Progenitor cell of endocrine pancreas (in vitro differentiated cells): ENCODE measurements around the gene ELAVL2. TPM values are rescaled to one million over a fixed set of nuclear protein-coding genes. Genes with fewer than 3 reads are reported as not detected.
"Not testable (repeated sequence)": the region's sequence is repeated elsewhere in the genome, so short reads cannot be mapped to it uniquely, and the experiment has no call there.

Experiments used
- DNase-seq: peaks from one replicate; pipeline ENCODE4 v3.0.0; 2021; ENCODE audit warnings: low spot score; ENCODE audit not compliant: unreplicated experiment
- H3K27ac Mint-ChIP-seq: 2 replicates; pipeline ENCODE4 v1.8.0; 2021; ENCODE audit warnings: mild to moderate bottlenecking, moderate library complexity, mixed read lengths
- H3K27me3 Mint-ChIP-seq: 2 replicates; pipeline ENCODE4 v1.8.0; 2021; ENCODE audit warnings: mixed read lengths
- H3K36me3 Mint-ChIP-seq: 2 replicates; pipeline ENCODE4 v1.8.0; 2022; ENCODE audit warnings: mixed read lengths; ENCODE audit not compliant: insufficient read depth
- H3K4me1 Mint-ChIP-seq: 2 replicates; pipeline ENCODE4 v1.8.0; 2021; ENCODE audit warnings: low read depth, mixed read lengths
- H3K4me3 Mint-ChIP-seq: 2 replicates; pipeline ENCODE4 v1.8.0; 2021; ENCODE audit warnings: low read depth, mild to moderate bottlenecking, moderate library complexity, mixed read lengths
- H3K9me3 Mint-ChIP-seq: 2 replicates; pipeline ENCODE4 v1.8.0; 2021; ENCODE audit warnings: low read depth, mixed read lengths
- CTCF ChIP-seq: fragments of 200-600 bp; sonication (generic); IDR thresholded peaks from one replicate; pipeline ENCODE4 v1.5.0; 2021; ENCODE audit warnings: antibody characterized with exemption, mild to moderate bottlenecking; ENCODE audit not compliant: unreplicated experiment
- total RNA-seq: library from RNA; stranded (reverse); gene quantifications from 2 replicates; pipeline ENCODE4 v1.2.1, GENCODE V29; 2021

The ELAVL2 gene
- total RNA-seq, 1 donor from 2014 or later: 1.7 TPM

DNA sequence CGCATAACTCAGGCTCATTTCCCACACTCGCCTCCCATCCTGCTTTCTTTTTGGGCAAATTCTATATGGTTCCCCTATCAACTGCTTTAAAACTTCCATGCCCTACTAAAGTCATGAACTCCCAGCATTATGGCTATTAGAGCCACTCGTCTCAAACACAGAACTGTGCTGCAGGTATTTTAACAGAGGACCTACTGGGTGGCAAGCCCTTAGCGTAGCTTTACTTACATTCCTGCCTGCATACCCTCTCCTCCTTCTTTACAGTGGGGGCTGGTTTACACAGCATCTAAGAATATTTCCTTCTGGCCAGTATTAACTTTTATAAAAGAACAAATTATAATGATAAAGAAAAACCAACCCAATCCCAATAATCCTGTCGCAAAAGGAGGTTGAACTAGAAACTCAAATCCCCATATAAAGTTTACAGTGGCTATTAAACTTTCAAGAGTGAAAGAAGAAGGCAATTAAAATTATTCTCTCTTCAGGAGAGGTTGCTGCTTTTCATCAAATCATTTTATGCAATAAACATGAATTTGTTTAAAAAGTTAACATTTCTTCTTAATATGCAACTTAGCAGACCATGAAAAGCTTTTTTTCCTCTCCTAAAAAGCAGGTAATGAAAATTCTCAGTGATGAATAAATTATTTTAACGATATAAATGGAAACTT is 100.6 kb downstream of the ELAVL2 start:
- no peak for TF ChIP-seq CTCF
- no peaks in the 10 kb centered on the region for H3K36me3 Mint-ChIP-seq
- H3K4me3 Mint-ChIP-seq: no peak overlapping the region
- no peaks in the 10 kb centered on the region for H3K4me1 Mint-ChIP-seq
- H3K27me3 Mint-ChIP-seq: no peaks in the 10 kb centered on the region
- H3K9me3 Mint-ChIP-seq: peaks cover 2% of the 10 kb centered on the region
- no peak for DNase-seq
- no peak overlapping the region for H3K27ac Mint-ChIP-seq

GRCh38 chr9:23723672-23724071 is 102.4 kb downstream of the ELAVL2 start:
- no peak for DNase-seq
- no peak for TF ChIP-seq CTCF
- no peaks in the 10 kb centered on the region for H3K27me3 Mint-ChIP-seq
- peaks cover 2% of the 10 kb centered on the region for H3K9me3 Mint-ChIP-seq
- no peak overlapping the region for H3K27ac Mint-ChIP-seq
- H3K4me1 Mint-ChIP-seq: no peaks in the 10 kb centered on the region
- H3K4me3 Mint-ChIP-seq: no peak overlapping the region
- no peaks in the 10 kb centered on the region for H3K36me3 Mint-ChIP-seq

GRCh38 chr9:23723048-23723447 is 103.0 kb downstream of the ELAVL2 start:
- H3K4me3 Mint-ChIP-seq, H3K36me3 Mint-ChIP-seq, H3K9me3 Mint-ChIP-seq, H3K27me3 Mint-ChIP-seq, H3K27ac Mint-ChIP-seq, DNase-seq, H3K4me1 Mint-ChIP-seq: not testable (repeated sequence)

- peaks cover 3% of the 10 kb centered on the region for H3K4me1 Mint-ChIP-seq
- H3K36me3 Mint-ChIP-seq: no peaks in the 10 kb centered on the region
- TF ChIP-seq CTCF: no peak
- H3K4me3 Mint-ChIP-seq: no peak overlapping the region
- no peak for DNase-seq
- H3K27me3 Mint-ChIP-seq: no peaks in the 10 kb centered on the region
- peaks cover 2% of the 10 kb centered on the region for H3K9me3 Mint-ChIP-seq
- no peak overlapping the region for H3K27ac Mint-ChIP-seq
These were observed 104.6 kb downstream of the ELAVL2 start for GRCh38 chr9:23721466-23721865.

DNA sequence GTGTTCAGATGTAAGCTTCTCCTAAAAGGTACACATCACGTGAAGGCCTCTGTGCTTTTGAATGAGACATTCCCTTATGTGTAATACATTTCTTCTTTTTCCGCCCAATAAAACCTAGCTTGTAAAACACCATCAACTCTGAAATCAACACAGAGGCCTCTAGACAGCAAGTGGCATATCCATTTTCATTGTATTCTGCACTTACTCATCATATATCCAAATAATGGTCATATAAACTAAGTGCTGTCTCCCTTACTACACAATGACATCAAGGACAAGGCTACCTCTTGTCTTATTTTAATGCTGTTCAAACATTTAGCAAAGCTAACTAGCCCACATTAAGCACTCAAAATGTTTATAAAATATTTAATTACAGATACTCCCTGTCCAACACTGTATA is 108.5 kb downstream of the ELAVL2 start:
- Mint-ChIP-seq H3K4me1 (peaks cover 5% of the 10 kb centered on the region), H3K4me3 (no peak overlapping the region), H3K9me3 (no peaks in the 10 kb centered on the region), H3K36me3 (no peaks in the 10 kb centered on the region), H3K27me3 (no peaks in the 10 kb centered on the region), H3K27ac (no peak overlapping the region)
- no peak for TF ChIP-seq CTCF
- no peak for DNase-seq

- TF ChIP-seq CTCF: no peak
- Mint-ChIP-seq H3K36me3 (no peaks in the 10 kb centered on the region), H3K27me3 (no peaks in the 10 kb centered on the region), H3K4me1 (no peaks in the 10 kb centered on the region), H3K27ac (no peak overlapping the region), H3K9me3 (no peaks in the 10 kb centered on the region), H3K4me3 (no peak overlapping the region)
- DNase-seq: no peak
These were observed 118.8 kb downstream of the ELAVL2 start for GRCh38 chr9:23707249-23707648.
